ENCODE results near the gene PLEKHN1. TPM values are rescaled to one million over a fixed set of nuclear protein-coding genes. Genes with fewer than 3 reads are reported as not detected.

Gene PLEKHN1
- total and polyA plus RNA-seq, 2 of the 4 experiments (the other 2 are of a cell fraction): 0.54 to 2.1 TPM

DNA sequence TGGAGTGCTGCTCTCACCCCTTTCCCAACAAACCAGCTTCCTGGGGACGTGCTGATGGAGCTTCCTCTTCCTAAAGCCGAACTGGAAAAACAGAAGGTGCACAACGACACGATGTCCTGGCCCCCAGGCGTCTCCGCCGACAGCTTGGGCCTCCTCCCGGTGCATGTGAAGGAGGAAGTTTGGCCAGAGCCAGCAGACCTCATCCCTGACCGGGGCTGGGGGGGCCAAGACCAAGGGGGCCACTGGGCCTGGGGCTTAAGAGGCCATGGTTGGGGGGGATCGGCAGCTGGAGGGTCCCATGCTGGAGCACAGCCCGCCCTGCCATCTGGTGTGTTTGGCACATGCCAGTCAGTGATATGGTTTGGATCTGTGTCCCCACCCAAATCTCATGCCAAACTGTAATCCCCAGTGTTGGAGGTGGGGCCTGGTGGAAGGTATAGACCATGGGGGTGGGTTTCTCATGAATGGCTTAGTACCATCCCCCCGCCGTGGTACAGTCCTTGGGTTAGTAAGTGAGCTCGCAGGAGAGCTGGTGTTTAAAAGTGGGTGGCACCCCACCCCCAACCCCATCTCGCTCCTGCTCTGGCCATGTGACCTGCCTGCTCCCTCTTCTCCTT, 27.2 kb downstream of the PLEKHN1 start:
- Histone ChIP-seq H3K4ac (ENCODE audit: low read depth, low read length) (no peak overlapping the region), H2AK9ac (replicated peaks; ENCODE audit: low read depth, low read length, poor library complexity) (no peak overlapping the region), H2BK20ac (ENCODE audit: low read depth, low read length) (no peak overlapping the region), H3K9me3 (ENCODE audit: control insufficient read depth, insufficient read depth, low read length) (peaks cover 10% of the 10 kb centered on the region), H2BK15ac (ENCODE audit: low read depth, low read length) (no peak overlapping the region), H3K9ac (ENCODE audit: low read depth, low read length) (no peak overlapping the region), H3K18ac (ENCODE audit: low read depth, low read length) (no peak overlapping the region), H3K27ac (ENCODE audit: insufficient read depth, low read length) (no peak overlapping the region), H3K9me1 (ENCODE audit: insufficient read depth, low read length) (no peaks in the 10 kb centered on the region), H4K5ac (ENCODE audit: low read depth, low read length) (no peak overlapping the region), H3K23ac (ENCODE audit: low read depth, low read length) (no peak overlapping the region), H4K91ac (ENCODE audit: insufficient read depth, low read depth, low read length) (no peak overlapping the region), H3K27me3 (ENCODE audit: control insufficient read depth, insufficient read depth, low read length) (no peaks in the 10 kb centered on the region), H3K4me3 (ENCODE audit: insufficient read depth, low read depth, low read length) (no peak overlapping the region), H3K56ac (ENCODE audit: extremely low read depth, insufficient read depth, low read length) (no peak overlapping the region), H3K4me2 (ENCODE audit: low read depth, low read length) (no peak overlapping the region), H2BK5ac (ENCODE audit: low read depth, low read length, poor library complexity, severe bottlenecking) (no peak overlapping the region), H2AFZ (replicated peaks; ENCODE audit: low read length, poor library complexity) (no peak overlapping the region), H2AK5ac (ENCODE audit: low read depth, low read length) (no peak overlapping the region), H3K79me1 (ENCODE audit: low read depth in 1 of 2, low read length in 2 of 2) (peaks cover 0 to 10% of the 10 kb centered on the region in 2 experiments; a peak in 3 of 4 replicates), H3K4me1 (ENCODE audit: control insufficient read depth, insufficient read depth, low read length) (peaks cover 4% of the 10 kb centered on the region; the same call in 1 of the 2 replicates), H3K14ac (replicated peaks; ENCODE audit: low read depth, low read length) (no peak overlapping the region), H2BK120ac (ENCODE audit: low read depth, low read length) (no peak overlapping the region), H4K8ac (ENCODE audit: low read depth in 2 of 2, low read length in 2 of 2) (no peak overlapping the region), H4K20me1 (ENCODE audit: insufficient read depth, low read length) (peaks cover 4% of the 10 kb centered on the region; the same call in 1 of the 2 replicates), H3K36me3 (ENCODE audit: control insufficient read depth, insufficient read depth, low read length) (no peaks in the 10 kb centered on the region)
- ChIA-PET CTCF (no interaction called here), POLR2A (ENCODE audit: unreplicated experiment) (interaction anchor here (0.5 kb wide), 1 partner anchor 89 kb away, joined by 13 read pairs; no protein-coding TSS in a partner anchor)
- intact Hi-C loops (cut with micrococcal nuclease): no loop called here
- dilution Hi-C loops (cut with HindIII; ENCODE audit: low sequenced_read_pairs, unreplicated experiment): no loop called here
- WGBS, 2 experiments (ENCODE audit: extremely low coverage in 2 of 2, insufficient read length in 1 of 2): no CpG with 5 or more reads among the region's 15 CpGs
- peak; percentile 25 for DNase-seq
- in situ Hi-C loops (cut with MboI; ENCODE audit: low sequenced_read_pairs): no loop called here
- BruUV-seq (replicated peaks): no TSS peak
- TF ChIP-seq NFE2L2 (IDR thresholded peaks at IDR 0.05; ENCODE audit: low read depth, low read length): no peak
- no peak for TF ChIP-seq FOS (IDR thresholded peaks at IDR 0.05; ENCODE audit: low read depth, low read length)
- TF ChIP-seq RCOR1 (IDR thresholded peaks at IDR 0.05; ENCODE audit: insufficient replicate concordance, low read length): no peak
- no peak for TF ChIP-seq SMC3 (IDR thresholded peaks at IDR 0.05; ENCODE audit: low read depth, low read length)
- TF ChIP-seq, protein P1, sequence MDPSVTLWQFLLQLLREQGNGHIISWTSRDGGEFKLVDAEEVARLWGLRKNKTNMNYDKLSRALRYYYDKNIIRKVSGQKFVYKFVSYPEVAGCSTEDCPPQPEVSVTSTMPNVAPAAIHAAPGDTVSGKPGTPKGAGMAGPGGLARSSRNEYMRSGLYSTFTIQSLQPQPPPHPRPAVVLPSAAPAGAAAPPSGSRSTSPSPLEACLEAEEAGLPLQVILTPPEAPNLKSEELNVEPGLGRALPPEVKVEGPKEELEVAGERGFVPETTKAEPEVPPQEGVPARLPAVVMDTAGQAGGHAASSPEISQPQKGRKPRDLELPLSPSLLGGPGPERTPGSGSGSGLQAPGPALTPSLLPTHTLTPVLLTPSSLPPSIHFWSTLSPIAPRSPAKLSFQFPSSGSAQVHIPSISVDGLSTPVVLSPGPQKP (IDR thresholded peaks at IDR 0.05; ENCODE audit: borderline replicate concordance, low read depth, low read length): no peak
- no peak for TF ChIP-seq MXI1 (IDR thresholded peaks at IDR 0.05; ENCODE audit: borderline replicate concordance, low read depth, low read length)
- no peak for TF ChIP-seq CEBPB (IDR thresholded peaks at IDR 0.05; ENCODE audit: low read depth, low read length)
- no peak for TF ChIP-seq BHLHE40 (IDR thresholded peaks at IDR 0.05; ENCODE audit: low read depth, low read length)
- TF ChIP-seq, protein P2, sequence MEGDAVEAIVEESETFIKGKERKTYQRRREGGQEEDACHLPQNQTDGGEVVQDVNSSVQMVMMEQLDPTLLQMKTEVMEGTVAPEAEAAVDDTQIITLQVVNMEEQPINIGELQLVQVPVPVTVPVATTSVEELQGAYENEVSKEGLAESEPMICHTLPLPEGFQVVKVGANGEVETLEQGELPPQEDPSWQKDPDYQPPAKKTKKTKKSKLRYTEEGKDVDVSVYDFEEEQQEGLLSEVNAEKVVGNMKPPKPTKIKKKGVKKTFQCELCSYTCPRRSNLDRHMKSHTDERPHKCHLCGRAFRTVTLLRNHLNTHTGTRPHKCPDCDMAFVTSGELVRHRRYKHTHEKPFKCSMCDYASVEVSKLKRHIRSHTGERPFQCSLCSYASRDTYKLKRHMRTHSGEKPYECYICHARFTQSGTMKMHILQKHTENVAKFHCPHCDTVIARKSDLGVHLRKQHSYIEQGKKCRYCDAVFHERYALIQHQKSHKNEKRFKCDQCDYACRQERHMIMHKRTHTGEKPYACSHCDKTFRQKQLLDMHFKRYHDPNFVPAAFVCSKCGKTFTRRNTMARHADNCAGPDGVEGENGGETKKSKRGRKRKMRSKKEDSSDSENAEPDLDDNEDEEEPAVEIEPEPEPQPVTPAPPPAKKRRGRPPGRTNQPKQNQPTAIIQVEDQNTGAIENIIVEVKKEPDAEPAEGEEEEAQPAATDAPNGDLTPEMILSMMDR (conservative IDR thresholded peaks at IDR 0.05; ENCODE audit: low read depth, low read length): no peak
- TF ChIP-seq MAFK (IDR thresholded peaks at IDR 0.05; ENCODE audit: low read depth, low read length): no peak
- TF ChIP-seq RFX5 (IDR thresholded peaks at IDR 0.05; ENCODE audit: low read depth, low read length): no peak
- 0 out of 2 replicates have a peak, but pooled peaks have one; percentile 1 for TF ChIP-seq MAZ (IDR thresholded peaks at IDR 0.05; ENCODE audit: borderline replicate concordance, low read depth, low read length)
- TF ChIP-seq, protein P3, sequence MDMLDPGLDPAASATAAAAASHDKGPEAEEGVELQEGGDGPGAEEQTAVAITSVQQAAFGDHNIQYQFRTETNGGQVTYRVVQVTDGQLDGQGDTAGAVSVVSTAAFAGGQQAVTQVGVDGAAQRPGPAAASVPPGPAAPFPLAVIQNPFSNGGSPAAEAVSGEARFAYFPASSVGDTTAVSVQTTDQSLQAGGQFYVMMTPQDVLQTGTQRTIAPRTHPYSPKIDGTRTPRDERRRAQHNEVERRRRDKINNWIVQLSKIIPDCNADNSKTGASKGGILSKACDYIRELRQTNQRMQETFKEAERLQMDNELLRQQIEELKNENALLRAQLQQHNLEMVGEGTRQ (IDR thresholded peaks at IDR 0.05; ENCODE audit: low read depth, low read length): peak; percentile 38; the same call in 1 of the 2 replicates
- TF ChIP-seq RAD21 (IDR thresholded peaks at IDR 0.05; ENCODE audit: low read length): no peak
- peak; percentile 86 for TF ChIP-seq POLR2A (IDR thresholded peaks at IDR 0.05; ENCODE audit: low read depth, low read length)
- no peak for TF ChIP-seq CHD1 (IDR thresholded peaks at IDR 0.05; ENCODE audit: low read depth, low read length)
- ATAC-seq (ENCODE audit: low read depth): no peak
